GM18526 (cell line): ENCODE measurements around the gene DZIP3.

Experiments used
- POLR2A ChIP-seq: IDR thresholded peaks from 3 replicates; pipeline ENCODE4 v1.6.1; 2011; ENCODE audit not compliant: insufficient read length; ENCODE audit errors: extremely low read depth

The DZIP3 gene

DNA sequence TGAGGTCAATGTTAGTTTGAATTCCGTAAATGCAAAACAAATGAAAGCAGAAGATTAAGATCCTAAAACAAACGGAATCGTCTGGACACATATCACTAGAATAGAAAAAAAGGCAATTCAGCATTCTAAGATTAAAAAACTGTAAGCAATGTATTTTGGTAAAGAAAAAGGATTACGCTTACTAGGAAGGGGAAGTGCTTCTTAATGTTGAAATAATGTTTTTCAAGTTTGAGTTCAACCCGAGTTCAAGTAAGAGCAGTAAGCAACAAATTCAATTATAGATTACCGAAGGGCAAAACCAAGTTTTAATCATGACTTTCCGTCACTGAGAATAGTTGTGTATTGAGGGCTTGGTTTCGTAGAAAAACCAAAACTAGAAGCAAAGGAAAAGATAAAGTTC, 921 bp upstream of the DZIP3 start:
- TF ChIP-seq POLR2A, result no peak

DNA sequence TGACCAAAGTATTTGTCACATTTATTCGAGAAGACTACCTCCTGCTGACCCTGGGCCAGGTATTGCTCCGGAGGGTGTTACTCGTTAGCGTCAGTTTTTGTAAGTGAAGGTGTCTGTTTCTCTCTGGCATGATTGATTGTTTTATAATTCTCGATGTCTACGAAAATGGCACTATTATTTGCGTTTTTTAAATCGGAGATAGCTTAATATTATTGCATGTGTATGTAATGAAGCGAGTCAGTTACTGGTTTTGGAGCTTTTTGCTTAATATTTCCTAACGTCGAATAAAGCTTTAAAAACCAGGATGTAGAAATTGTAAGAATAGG, 439 bp downstream of the DZIP3 start:
- no peak for TF ChIP-seq POLR2A

- TF ChIP-seq POLR2A, result no peak
Observed at GRCh38 chr3:108590460-108590859, 938 bp downstream of the DZIP3 start.

DNA sequence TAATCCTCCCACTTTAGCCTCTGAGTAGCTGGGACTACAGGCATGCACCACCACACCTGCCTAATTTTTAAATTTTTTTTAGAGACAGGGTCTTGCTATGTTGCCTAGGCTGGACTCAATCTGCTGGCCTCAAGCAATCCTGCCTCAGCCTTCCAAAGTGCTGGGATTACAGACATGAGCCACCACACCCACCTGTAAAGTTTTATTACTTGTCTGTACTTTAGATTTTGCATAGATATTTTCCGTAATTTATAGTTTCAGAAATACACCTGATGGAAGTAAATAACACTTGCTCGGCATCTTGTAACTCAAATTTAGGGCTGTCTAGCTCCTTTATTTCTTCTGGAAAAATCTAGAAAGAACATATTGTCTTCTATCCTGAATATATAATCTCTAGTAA, 5.8 kb downstream of the DZIP3 start:
- TF ChIP-seq POLR2A, result no peak

- no peak for TF ChIP-seq POLR2A
Observed at GRCh38 chr3:108598375-108598774, 8.9 kb downstream of the DZIP3 start.

GRCh38 chr3:108599677-108600409, 10.3 kb downstream of the DZIP3 start:
- TF ChIP-seq POLR2A, result no peak

DNA sequence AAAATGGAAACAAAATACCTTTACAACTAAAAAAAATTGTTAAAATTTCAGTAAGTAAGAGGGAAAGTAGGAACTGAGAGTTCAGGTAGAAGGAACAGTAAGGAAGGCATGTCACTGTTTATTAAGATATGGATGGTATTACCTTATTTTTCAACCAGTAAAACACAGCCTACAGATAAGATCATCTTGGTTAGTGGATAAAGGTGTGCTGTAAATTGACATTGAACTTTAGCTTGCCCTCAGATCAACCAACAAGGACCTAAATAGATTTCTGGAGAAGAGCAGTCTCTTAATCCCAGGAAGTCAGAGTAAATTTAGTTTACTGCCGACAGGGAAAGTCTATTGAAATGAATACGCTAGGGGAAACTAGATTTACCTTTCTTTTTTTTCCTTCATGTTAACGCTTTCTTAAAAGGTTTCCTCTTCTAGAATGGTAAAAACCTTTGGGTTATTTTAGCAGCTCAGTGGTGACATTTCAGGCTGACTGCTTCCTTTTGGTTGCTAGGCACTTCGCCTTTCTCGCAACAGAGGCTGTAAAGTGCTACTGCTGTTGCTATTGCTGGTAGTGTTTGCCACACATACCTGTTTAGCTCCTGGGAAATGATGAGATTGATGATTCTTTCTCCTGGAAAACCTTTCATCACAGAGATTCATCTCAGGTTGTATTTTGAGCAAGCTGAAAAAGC, 12.9 kb downstream of the DZIP3 start:
- TF ChIP-seq POLR2A, result no peak

GRCh38 chr3:108602935-108603294, 13.4 kb downstream of the DZIP3 start:
- TF ChIP-seq POLR2A, result no peak

GRCh38 chr3:108603691-108604090, 14.2 kb downstream of the DZIP3 start:
- no peak for TF ChIP-seq POLR2A

- no peak for TF ChIP-seq POLR2A
Observed at GRCh38 chr3:108605028-108605427, 15.5 kb downstream of the DZIP3 start.

DNA sequence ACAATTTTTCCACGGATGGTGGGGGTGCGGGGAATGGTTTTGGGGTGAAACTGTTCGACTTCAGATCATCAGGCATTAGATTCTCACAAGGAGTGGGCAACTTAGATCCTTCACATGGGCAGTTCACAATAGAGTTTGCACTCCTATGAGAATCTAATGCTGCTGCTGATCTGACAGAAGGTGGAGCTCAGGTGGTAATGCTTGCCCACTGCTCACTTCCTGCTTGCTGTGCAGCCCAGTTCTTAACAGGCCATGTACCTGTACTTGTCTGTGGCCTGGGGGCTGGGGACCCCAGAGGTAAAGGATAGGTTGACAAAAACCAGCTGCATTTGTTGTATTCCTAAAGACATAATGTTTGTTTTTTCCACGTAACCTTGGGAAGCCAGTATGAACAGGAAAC, 16.0 kb downstream of the DZIP3 start:
- TF ChIP-seq POLR2A, result no peak

DNA sequence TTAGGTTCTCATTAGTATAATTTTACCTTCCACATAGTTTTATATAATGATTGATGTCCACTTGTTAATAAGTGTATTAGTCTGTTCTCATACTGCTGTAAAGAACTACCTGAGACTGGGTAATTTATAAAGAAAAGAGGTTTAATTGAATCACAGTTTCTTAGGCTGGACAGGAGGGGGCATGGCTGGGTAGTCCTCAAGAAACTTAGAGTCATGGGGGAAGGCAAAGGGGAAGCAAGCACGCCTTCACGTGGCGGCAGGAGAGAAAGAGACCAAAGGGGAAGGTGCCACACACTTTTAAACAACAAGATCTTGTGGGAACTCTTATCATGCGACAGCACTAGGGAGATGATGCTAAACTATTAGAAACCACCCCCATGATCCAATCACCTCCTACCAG, 19.2 kb downstream of the DZIP3 start:
- TF ChIP-seq POLR2A, result no peak

DNA sequence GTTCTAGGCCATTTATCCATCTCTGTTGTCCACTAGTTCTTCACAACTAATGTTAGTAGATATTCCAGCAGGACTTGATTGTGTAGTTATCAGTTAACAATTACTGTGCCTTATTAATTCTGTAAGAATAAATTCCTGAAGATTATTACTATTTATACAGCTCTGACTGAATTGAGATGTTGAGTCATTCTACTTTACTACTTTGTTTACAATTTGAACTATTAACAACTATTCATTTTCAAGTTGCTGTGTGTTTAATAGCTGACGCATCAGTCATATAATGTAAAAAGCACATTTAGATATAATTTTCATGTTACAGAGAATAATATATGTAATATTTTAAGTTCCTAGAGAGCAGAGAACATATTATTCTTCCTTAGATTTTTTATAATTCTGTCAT, 21.1 kb downstream of the DZIP3 start:
- no peak for TF ChIP-seq POLR2A

DNA sequence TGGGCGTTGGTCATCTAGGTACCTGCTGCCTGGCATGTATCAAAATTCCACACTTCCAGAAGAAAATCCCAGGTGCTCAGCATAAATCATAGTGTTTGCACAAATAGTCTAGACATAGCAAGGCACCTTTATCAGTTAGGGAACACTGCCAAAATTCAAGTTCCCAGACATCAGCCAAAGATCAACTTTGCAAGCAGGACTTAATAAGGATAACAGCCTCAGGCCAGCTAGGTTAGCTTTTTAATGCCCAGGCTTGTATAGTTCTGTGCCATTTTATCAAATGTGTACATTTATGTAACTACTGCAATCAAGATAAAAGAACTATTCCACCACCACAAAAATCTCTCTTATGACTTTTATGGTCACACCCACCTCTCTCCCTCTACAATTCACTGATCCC, 30.7 kb downstream of the DZIP3 start:
- no peak for TF ChIP-seq POLR2A

DNA sequence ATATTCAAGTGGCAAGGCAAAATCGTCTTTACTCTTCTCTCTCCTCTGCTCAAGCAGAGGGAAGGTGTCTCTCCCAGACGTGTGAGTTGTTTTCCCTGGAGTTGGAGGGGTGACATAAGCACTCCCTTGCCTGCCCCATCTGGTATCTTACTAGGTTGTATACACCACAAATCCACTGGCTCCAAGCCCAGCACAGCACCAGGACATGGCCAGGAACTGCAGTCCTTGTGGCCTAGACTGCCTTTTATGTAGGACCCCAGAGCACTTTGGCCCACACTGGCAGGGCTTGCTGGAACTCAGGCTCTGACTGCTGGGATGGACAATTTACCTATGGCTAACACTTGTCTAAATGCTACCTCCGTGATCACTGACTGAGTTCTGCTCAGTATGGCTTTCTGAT, 34.0 kb downstream of the DZIP3 start:
- no peak for TF ChIP-seq POLR2A

GRCh38 chr3:108629974-108630373, 40.5 kb downstream of the DZIP3 start:
- no peak for TF ChIP-seq POLR2A

DNA sequence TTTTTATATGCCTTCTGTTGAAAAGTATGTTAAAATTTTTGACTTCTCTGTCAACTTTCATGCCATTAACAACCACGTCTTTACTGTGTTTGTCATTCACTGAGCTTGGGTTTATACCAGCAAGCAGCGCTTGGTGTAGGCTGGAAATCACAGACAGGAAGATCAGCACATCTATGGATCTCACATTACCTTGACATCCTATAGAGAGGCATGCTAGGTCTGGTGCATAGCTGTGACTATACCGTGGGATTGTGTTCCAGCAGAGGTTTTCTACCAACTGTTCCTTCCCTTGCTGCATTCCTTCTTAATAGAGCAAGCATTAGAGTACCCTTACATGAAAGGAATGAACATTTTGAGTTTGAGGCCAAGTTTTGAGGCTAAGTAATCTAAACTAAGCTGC, 53.0 kb downstream of the DZIP3 start:
- no peak for TF ChIP-seq POLR2A
